GM04503 (cell line): Measurements from ENCODE around the gene SLC7A10.
"Not testable (repeated sequence)": the region's sequence is repeated elsewhere in the genome, so short reads cannot be mapped to it uniquely, and the experiment has no call there.

Source experiments
- DNase-seq: peaks from one replicate; pipeline ENCODE4 v3.0.0-alpha.2; 2012; ENCODE audit warnings: low read depth

Gene SLC7A10

DNA sequence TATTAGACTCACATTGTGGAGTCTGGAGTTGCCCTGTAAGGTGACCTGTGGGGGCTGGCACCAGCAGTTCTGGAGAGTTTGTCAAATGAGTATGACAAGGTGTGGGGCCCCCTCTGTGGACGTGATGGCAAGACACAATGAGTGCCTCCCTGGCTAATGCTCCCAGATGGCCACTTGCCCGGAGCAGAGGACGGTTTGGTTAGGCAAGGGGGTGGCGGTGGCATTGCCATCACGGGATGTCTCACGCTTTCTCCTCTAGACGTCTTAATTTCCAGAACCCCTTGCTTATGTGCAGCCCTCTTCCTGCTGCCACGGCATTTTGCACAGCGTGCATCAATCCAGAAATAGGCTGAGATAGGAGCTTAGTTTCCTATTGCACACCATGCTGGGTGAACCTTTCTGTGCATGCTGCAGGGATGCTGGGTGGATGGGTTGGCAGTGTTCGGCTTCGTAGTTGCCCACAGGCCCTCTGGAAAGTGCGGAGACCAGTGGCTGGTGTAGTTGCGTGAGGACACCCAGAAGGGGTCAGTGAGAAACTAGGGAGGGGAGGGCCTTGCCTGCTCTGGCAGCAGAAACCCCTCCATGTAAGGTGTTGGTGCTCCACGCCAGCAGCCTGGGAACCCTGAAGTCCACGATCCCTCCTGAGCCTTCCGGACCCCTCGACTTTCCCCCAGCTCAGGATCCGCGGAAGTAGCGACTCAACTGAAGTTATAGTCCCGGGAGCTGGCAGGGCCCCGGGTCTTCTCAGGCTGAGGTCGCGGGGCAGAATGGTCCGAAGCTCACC, 49.6 kb downstream of the SLC7A10 start:
- peak; percentile 16 for DNase-seq

DNA sequence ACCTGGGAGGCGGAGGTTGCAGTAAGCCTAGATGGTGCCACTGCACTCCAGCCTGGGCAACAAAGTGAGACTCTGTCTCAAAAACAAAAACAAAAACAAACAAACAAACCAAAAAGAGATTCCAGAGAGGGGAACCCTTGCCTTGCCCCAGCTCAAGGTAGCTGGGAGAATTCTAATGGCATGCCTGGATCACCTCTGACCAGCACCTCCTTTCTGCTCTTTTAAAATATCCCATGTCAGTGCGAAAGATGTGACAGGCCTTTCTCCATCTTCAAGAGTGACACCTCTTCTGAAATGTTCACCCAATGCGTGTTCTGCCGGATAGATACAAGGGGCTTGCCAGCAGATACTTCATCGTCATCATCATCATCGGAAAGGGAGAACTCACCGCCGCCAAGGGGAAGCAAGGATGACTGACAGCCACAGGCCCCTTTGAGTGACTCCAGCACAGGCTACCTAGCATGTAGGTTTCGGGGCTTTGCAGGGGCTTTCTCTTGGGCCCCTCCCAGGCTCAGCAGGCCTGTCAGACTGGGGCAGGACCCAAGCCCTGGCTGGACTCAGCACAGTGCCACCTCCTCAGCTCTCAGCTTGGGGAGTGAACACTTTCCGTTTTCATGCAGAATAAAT, 50.4 kb downstream of the SLC7A10 start:
- no peak for DNase-seq

DNA sequence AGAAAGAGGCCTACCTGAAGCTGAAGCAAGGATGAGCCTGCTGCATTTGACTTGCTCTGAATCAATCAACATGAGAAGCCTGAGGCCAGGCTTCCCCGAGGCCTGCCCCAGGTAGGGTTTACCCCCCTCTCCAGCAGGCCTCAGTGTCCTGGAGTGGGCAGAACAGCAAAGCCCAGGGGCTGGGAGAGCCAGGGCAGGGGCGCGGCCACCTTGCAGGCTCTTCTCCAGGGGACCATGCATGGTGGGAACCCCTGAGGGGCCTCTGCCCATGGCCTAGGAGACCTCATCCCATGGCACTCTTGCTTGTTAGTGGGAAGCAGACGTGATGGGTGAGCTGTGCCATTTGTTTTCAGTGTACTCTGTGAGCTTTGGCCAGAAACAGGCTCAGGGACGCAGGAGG, 51.5 kb downstream of the SLC7A10 start:
- DNase-seq, result no peak

DNA sequence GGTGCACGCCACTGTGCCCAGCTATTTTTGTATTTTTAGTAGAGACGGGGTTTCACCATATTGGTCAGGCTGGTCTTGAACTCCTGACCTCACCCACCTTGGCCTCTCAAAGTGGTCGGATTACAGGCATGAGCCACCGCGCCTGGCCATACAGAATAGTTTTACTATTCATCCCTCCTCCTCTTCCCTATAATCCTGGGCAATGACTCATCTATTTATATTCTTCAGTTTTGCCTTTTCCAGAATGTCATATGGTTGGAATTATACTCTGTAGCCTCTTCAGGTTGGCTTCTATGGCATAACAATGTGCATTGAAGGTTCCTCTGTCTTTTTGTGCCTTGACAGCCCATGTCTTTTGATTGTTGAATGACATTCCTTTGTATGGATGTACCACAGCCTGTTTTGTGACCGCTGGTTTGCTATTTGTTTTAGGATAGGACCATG, 53.7 kb downstream of the SLC7A10 start:
- DNase-seq, result no peak

DNA sequence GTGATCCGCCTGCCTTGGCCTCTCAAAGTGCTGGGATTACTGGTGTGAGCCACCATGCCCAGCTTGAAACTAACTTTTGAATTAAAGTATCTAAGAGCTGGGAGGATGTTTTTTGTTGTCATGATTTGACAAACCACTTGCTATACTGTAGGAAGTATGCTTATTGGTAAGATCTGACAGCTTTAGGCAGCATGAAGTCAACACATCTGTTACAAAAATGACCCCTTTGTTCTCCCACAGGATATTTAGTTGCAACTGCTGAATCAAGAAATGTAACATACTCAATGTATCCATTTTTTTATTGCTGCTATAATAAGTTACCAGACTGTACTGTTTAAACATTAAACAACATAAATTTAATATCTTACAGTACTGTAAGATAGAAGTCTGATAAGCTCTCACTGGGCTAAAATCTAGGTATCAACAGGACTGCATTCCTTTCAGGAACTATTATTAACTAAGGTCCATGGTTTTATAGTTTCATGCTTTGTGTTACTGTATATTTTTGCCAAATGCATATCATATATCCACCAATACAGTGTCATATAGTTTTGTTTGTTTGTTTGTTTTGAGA, 54.3 kb downstream of the SLC7A10 start:
- DNase-seq, result no peak

DNA sequence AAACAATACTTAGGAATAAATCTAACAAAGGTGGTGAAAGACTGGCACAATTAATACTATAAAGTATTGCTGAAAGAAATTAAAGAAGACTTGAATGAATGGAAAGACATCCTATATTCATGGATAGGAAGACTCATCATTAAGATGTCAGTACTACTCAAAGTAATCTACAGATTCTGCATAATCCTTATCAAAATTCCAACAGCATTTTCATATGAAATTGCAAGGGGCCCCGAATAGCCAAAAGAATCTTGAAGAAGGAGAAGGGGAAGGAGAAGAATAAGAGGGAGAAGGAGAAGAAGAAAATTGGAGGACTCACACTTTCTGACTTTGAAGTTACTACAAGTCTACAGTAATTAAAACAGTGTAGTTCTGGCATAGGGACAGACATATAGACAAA, 57.1 kb downstream of the SLC7A10 start:
- DNase-seq, result no peak

DNA sequence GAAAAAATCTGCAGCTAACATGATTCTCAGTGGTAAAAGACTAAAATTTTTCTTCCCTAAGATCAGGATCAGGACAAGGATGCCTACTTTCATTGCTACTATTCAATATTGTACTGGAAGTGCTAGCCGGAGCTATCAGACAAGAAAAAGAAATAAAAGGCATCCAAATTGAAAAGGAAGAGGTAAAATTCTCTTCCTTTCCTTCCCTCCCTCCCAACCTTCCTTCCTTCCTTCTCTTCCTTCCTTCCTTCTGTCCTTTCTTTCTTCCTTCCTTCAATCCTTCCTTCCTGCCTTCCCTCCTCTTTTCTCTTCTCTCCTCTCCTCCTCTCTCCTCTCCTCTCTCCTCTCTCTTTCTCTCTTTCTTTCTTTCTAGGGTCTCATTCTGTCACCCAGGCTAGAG, 58.2 kb downstream of the SLC7A10 start:
- DNase-seq, result no peak

DNA sequence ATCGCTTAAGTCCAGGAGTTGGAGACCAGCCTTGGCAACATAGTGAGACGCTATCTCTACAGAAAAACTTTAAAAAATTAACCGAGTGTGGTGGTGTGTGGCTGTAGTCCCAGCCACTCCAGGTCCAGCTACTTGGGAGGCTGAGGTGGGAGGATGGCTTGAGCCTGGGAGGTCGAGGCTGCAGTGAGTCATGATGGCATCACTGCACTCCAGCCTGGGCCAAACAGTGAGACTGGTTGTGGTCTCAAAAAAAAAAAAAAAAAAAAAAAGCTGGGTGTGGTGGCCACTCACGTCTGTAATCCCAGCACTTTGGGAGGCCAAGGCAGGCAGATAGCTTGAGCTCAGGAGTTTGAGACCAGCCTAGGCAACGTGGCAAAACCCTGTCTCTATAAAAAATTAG, 59.6 kb downstream of the SLC7A10 start:
- not testable (repeated sequence) for DNase-seq

DNA sequence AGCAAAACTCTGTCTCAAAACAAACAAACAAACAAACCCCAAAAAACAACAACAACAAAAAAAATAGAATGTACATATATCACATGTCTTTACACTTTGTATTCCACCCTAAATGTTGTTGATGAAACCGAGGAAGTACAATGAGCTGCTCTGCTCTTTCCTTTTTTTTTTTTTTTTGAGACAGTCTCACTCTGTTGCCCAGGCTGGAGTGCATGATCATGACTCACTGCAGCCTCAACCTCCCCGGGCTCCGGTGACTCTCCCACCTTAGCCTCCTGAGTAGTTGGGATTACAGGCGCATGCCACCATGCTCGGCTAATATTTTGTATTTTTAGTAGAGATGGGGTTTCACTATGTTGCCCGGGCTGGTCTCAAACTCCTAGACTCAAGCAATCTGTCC, 62.2 kb downstream of the SLC7A10 start:
- DNase-seq, result no peak

DNA sequence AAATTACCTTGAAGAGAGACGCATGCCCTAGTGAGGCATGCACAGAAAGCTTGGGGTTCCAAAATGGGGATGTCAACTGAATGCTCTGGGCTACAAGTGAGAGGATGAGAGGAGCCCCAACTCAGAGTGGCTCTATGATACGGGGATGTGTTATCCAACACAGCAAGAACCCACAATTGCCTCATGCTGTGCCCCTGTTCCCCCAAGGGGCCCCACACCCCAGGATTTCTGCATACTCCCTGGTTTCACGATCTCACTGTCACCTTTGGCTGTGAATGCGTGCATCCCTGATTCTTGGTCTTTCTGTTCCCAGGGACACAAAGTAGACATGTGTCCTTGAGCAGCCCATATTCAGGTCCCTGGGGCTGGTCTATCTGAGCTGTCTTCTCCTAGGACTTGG, 64.4 kb downstream of the SLC7A10 start:
- DNase-seq, result no peak

DNA sequence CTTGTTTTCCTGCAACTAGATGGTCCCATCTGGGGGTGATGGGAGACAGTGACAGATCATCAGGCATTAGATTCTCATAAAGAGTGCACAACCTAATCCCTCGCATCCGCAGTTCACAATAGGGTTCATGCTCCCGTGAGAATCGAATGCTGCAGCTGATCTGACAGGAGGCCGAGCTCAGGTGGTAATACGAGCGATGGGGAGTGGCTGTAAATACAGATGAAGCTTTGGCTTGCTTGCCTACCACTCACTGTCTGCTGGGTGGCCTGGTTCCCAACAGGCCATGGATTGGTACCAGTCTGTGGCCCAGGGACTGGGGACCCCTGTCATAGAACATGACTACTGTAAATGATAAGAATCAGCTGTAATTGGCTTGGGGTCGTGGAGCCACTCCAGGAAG, 65.8 kb downstream of the SLC7A10 start:
- DNase-seq, result no peak

DNA sequence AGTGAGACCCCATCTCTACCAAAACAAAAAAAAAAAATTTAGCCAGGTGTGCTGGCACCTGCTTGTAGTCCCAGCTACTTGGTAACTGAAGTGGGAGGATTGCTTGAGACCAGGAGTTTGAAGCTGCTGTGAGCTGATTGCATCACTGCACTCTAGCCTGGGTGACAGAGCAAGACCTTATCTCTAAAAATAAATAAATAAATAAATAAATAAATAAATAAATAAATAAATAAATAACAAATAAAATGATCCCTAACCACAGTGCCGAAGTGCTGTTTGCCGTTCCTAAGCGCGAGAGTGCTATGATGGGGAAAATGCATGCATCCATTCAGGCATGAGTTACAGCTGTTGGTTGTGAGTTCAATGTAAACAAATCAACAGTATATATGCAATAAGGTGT, 66.5 kb downstream of the SLC7A10 start:
- no peak for DNase-seq
